ENCODE results near the gene DNAI4.

GRCh38 chr1:66767626-66768025 is 157.0 kb downstream of the DNAI4 start:
- TF ChIP-seq CTCF (IDR thresholded peaks at IDR 0.05) (no peak), POLR2AphosphoS5 (IDR thresholded peaks at IDR 0.05; ENCODE audit: low read depth, low read length) (no peak), REST (IDR thresholded peaks at IDR 0.05; ENCODE audit: insufficient read depth in 1 of 2, low read depth in 2 of 2, low read length in 1 of 2) (no peak), TCF7L2 (IDR thresholded peaks at IDR 0.05; ENCODE audit: low read depth, low read length) (no peak), SIN3A (IDR thresholded peaks at IDR 0.05; ENCODE audit: borderline replicate concordance, insufficient read depth, low read depth, low read length) (no peak)

Measured in Panc1 (cell line).